IPS-18c (cell line): ENCODE data around the gene RUNDC3A.
A peak's percentile ranks its signal among the peaks of the same experiment; 100 is the strongest.

ENCODE experiments used
- H3K4me3 ChIP-seq: 2 replicates; pipeline ENCODE4 v1.7.0; 2013; ENCODE audit warnings: low read depth, mild to moderate bottlenecking, low read length, moderate library complexity; ENCODE audit not compliant: insufficient read depth
- H3K9me3 ChIP-seq: one replicate; pipeline ENCODE4 v1.6.1; 2013; ENCODE audit warnings: mild to moderate bottlenecking, low read length, moderate library complexity; ENCODE audit not compliant: control insufficient read depth, insufficient read depth

The RUNDC3A gene

GRCh38 chr17:44348234-44348987 is 40.0 kb downstream of the RUNDC3A start:
- no peaks in the 10 kb centered on the region for H3K9me3 ChIP-seq
- H3K4me3 ChIP-seq: no peak overlapping the region

DNA sequence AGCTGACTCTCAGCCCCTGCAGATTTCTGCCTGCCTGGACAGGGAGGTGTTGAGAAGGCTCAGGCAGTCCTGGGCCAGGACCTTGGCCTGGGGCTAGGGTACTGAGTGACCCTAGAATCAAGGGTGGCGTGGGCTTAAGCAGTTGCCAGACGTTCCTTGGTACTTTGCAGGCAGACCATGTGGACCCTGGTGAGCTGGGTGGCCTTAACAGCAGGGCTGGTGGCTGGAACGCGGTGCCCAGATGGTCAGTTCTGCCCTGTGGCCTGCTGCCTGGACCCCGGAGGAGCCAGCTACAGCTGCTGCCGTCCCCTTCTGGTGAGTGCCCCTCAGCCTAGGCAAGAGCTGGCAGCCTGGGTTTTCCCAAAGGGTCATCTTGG is 40.6 kb downstream of the RUNDC3A start:
- no peak overlapping the region for H3K4me3 ChIP-seq
- no peaks in the 10 kb centered on the region for H3K9me3 ChIP-seq

DNA sequence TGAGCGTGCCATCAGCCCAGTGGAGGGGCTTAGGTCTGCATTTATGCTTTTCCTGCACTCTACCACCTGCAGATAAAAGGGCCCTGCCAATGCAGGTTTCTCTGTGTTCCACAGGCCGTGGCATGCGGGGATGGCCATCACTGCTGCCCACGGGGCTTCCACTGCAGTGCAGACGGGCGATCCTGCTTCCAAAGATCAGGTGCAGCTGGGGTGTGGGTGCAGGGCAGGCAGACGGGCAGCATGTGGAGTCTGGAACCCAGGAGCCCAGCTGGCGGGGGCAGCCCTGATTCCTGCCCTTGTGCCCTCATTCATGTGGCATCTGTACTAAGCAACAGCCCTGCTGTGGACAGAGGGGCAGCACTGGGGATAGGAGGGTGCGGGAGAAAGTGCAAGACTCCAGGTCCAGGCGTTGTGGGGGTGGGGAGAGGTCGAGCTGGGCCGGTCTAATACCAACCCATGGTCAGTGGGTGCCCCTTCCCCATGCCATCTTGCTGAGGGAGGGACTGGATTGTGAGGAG is 41.2 kb downstream of the RUNDC3A start:
- H3K4me3 ChIP-seq: no peak overlapping the region
- no peaks in the 10 kb centered on the region for H3K9me3 ChIP-seq

DNA sequence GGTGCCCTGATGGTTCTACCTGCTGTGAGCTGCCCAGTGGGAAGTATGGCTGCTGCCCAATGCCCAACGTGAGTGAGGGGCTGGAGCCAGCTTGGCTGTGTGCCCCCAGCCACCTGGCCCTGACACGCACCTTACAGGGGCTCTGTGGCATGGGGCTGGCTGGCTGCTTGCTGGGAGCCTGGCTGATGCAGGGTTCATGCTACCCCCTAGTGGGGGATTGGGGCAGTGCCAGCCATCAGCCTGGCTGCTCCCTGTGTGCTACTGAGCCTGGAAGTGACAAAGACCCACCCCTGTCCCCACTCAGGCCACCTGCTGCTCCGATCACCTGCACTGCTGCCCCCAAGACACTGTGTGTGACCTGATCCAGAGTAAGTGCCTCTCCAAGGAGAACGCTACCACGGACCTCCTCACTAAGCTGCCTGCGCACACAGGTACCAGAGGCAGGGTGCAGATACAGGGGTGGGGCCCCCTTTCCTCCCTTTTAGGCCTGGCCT is 42.4 kb downstream of the RUNDC3A start:
- Histone ChIP-seq H3K9me3 (no peaks in the 10 kb centered on the region), H3K4me3 (no peak overlapping the region)

- no peaks in the 10 kb centered on the region for H3K9me3 ChIP-seq
- no peak overlapping the region for H3K4me3 ChIP-seq
Measured at GRCh38 chr17:44351464-44351863, 43.1 kb downstream of the RUNDC3A start.

DNA sequence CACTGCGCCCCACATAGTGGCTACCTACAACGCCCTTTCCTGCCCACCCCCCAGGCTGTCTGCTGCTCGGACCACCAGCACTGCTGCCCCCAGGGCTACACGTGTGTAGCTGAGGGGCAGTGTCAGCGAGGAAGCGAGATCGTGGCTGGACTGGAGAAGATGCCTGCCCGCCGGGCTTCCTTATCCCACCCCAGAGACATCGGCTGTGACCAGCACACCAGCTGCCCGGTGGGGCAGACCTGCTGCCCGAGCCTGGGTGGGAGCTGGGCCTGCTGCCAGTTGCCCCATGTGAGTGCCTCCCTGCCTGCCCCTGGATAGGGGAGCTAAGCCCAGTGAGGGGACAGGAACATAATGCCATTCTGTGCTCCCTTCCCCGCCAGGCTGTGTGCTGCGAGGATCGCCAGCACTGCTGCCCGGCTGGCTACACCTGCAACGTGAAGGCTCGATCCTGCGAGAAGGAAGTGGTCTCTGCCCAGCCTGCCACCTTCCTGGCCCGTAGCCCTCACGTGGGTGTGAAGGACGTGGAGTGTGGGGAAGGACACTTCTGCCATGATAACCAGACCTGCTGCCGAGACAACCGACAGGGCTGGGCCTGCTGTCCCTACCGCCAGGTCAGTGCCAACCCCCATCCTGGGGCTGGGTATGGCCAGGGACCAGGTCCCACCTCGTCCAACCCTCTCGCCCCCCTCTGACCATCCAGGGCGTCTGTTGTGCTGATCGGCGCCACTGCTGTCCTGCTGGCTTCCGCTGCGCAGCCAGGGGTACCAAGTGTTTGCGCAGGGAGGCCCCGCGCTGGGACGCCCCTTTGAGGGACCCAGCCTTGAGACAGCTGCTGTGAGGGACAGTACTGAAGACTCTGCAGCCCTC is 43.8 kb downstream of the RUNDC3A start:
- H3K9me3 ChIP-seq: no peaks in the 10 kb centered on the region
- H3K4me3 ChIP-seq: no peak overlapping the region

DNA sequence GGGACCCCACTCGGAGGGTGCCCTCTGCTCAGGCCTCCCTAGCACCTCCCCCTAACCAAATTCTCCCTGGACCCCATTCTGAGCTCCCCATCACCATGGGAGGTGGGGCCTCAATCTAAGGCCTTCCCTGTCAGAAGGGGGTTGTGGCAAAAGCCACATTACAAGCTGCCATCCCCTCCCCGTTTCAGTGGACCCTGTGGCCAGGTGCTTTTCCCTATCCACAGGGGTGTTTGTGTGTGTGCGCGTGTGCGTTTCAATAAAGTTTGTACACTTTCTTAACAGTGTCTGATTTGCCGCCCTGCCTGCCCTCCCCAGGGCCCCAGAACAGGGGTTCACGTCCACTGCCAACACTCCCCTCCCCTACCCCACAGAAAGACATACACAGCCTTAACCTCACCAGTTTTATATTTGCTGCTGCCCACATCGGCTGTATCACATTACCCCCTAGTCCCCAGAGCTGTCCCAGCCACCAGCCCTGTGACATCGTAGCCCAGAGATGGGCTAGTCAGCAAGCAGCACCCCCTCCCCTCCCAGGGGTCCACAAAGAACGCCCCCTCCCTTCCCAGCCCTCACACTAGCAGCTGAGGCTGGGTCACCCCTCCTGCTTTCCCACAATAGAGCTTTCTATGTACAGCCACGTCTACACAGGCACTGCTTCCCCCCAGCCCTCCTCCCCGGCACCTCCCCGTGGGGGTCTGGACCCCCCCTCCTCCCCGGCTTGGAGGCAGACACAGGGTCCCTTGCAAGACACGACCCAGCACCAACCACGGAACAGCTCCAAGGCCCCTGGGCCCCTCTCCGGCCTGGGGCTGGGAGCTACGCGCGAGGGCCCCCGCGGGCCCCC is 44.6 kb downstream of the RUNDC3A start:
- H3K9me3 ChIP-seq: no peaks in the 10 kb centered on the region
- H3K4me3 ChIP-seq: peak overlapping the region; percentile 49

GRCh38 chr17:44353672-44354331 is 45.4 kb downstream of the RUNDC3A start:
- Histone ChIP-seq H3K9me3 (no peaks in the 10 kb centered on the region), H3K4me3 (peak overlapping the region; percentile 49)

DNA sequence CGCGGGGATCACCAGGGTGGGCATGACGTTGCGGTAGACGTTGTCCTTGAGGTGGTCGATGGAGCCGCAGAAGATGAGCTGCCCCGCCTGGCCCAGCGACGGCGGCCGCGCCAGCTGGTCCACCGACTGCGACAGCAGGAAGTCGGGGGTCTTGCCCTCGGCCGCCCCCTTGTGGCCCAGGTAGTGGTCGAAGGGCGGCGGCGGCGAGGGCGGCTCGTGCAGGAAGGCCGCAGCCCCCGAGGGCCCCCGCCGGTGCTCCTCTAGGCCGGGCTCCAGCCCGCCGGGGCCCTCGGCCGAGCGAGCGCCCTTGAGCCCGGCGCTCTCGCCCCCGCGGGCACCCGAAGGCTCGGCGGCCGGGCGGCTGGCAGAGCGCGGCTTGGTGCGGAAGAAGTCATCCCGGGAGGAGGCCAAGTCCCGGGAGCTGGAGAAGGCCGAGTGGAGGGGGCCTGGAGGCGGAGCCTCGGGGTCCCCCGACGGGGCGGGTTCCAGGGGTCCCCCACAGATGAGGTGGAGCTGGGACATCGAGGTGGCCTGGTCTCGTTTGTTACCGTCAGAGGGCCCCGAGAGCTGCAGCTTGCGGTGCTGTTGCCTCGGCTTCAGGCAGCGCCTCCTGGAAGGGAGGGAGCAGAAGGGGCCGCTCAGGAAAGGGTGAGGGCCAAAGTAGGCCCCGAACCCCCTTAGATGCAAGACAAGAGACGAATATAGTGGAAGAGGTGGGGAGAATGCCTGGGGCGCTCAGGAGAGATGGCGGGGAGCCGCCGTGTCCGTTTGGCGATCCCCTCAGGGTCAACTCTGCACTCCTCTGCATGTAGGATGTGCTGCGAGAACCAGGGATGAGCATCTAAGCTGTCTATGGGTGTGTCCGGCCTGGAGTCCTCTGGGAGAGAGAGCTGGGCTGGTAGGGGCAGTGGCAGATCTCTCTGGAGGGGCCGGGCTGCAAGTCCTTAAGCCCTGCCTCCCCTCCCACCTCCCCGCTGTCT is 46.5 kb downstream of the RUNDC3A start:
- no peaks in the 10 kb centered on the region for H3K9me3 ChIP-seq
- H3K4me3 ChIP-seq: peak overlapping the region; percentile 15; the same call in 1 of the 2 replicates

- no peak overlapping the region for H3K4me3 ChIP-seq
- no peaks in the 10 kb centered on the region for H3K9me3 ChIP-seq
Measured at GRCh38 chr17:44355642-44356099, 47.3 kb downstream of the RUNDC3A start.

DNA sequence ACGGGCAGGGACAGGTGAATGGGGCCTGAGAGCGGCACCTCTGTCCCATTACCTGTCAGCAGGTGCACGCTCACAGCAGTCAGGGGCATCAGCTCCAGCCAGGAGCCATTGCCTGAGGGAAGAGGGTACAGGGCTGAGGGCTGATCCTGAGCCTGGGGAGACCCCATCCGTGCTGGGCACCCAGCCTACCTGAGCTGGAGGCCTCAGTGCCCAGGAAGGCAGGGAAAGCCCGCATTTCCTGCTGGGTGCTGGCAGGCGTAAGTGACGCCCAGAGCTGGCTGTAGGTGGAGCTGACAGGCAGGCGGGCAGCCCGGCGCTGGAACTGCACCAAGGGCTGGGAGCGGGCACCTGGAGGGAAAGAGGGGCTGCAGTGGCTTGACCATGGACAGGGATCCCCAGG is 47.8 kb downstream of the RUNDC3A start:
- Histone ChIP-seq H3K9me3 (no peaks in the 10 kb centered on the region), H3K4me3 (no peak overlapping the region)

DNA sequence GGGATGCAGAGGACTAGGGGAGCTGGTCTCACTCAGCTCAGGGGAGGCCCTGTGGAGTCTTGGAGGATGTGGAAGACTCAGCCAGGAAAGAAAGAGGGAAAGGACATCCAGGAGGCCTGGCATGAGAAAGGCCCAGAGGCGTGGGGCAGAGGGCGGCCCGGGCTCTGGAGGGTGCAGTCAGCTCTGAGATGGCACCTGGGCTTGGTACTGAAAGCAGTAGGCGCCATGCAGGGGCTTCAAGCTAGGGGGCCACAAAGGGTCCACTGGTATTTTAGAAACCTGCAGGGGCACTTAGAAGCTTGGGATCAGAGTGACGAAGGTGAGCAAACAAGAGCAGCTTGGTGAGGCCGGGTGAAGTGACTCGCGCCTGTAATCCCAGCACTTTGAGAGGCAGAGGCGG is 49.7 kb downstream of the RUNDC3A start:
- H3K4me3 ChIP-seq: no peak overlapping the region
- H3K9me3 ChIP-seq: no peaks in the 10 kb centered on the region

DNA sequence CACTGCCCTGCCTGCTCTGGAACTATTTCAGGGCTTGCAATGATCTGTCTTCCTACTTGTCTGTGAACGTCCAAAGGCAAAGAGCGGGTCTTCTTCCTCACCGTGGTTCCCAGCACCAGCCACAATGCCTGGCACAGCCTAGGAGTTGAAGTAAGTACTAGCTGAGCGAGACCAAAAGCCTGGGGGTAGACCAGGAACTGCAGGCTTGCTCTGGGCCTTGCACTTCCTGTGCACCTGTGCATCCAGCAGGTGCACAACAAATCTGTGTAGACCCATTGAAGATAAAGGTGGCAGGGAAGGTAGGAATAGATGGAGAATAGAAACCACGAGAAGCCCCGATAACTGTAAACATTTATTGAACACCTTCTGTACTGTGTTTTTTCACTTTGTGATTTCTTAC is 50.6 kb downstream of the RUNDC3A start:
- no peak overlapping the region for H3K4me3 ChIP-seq
- H3K9me3 ChIP-seq: no peaks in the 10 kb centered on the region

GRCh38 chr17:44359458-44360143 is 51.2 kb downstream of the RUNDC3A start:
- Histone ChIP-seq H3K4me3 (no peak overlapping the region), H3K9me3 (peaks cover 2% of the 10 kb centered on the region)

GRCh38 chr17:44360144-44360533 is 51.7 kb downstream of the RUNDC3A start:
- Histone ChIP-seq H3K9me3 (peaks cover 2% of the 10 kb centered on the region), H3K4me3 (no peak overlapping the region)
